IPS DF 4.7 (cell line): ENCODE data around the gene CACNA2D4.

Source experiments
- DNase-seq: peaks from one replicate; pipeline ENCODE4 v3.0.0-alpha.2; 2013; ENCODE audit warnings: low spot score; ENCODE audit errors: extremely low read depth

The CACNA2D4 gene

DNA sequence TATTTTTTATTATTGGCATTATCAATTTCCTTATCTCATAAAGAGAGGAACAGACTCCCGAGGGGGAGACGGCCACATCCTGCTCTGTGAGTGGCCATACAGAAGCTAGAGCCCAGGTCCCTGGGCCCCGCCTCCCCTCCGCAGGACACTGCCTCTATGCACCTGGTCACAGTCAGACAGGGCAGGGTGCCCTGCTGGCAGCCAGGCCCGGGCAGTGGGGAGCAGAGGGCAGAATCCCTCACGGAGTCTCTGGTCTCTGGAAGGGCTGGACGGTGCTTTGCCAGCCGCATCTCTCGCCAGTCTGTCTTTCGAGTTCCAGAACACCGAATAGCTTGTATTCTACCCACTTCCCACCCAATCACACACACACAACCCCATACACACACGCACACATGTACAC lies 16.4 kb upstream of the CACNA2D4 start:
- DNase-seq = no peak

DNA sequence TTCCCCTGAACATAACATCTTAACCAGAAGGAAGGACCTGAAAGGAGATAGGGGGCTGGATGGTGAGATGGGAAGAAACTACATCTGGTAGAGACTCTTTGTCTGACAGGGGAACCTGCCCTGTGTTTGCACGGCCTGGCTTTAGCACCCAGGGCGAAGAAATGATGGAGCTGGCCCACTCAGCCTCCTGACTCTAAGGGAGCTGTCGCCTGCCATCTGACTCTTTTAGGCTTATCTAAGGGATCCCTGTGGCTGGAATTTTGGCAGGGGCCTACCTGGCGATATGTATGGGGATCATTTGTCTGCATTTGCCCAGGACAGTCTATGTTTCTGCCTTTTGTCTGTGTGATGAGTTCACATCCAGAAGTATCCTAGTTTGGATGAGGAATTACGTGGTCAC lies 15.6 kb upstream of the CACNA2D4 start:
- DNase-seq = no peak

DNA sequence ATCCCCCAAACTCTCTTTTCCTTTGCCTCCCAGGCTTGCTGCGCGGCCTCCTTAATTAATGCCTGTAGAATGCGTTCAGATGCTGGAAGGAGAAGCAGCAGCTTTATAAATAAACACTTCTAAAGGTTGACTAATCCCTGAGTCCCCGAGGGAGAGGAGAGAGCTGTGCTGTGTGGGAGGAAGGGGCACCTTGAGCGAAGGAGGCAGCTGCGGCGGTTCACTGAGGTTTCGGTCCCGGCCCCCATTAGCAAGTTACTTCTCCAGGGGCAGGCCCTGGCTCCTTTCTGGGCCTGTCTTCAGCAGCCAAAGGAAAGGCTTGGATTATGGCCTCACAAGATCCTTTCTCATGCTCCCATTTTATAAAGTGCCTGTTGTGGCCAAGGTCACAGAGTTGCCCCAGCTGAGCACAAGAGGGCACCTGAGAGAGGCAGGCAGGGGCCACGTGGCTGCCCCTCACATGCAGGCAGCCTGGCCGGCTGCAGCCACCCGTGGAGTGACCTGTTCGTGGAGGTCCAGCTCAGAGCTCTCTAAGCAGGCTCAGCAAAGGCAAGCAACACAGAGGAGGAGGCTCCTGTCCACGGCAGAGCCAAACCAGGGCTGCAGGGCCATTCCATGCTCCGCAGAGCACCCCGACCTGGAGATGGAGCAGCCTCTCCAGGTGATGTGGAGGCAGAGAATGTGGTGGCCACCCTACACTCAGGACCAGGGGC lies 15.0 kb upstream of the CACNA2D4 start:
- no peak for DNase-seq

DNA sequence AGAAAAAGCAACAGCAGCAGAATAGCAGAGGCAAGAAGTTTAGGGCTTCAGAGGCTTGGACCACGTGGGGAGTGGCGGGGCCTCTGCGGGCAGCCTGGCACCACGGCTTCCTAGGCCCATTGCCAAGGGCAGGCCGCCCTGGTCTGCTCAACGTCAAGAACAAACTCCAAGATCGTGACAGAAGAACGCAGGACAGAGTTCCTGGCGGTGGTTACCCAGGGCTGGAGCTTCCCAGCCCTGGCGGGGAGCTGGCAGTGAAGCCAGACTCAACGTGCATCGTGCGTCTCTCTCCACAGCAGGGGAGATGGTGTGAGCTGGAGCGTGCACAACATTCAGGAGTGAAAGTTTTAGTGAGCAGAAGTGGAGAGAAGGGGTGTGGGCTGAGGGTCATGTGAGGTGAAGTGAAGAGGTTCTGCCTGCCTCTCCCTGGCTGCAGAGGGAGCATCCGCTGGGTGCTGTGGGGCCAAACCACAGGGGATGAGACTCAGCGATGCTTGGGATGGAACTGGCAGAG lies 13.9 kb upstream of the CACNA2D4 start:
- DNase-seq = no peak

DNA sequence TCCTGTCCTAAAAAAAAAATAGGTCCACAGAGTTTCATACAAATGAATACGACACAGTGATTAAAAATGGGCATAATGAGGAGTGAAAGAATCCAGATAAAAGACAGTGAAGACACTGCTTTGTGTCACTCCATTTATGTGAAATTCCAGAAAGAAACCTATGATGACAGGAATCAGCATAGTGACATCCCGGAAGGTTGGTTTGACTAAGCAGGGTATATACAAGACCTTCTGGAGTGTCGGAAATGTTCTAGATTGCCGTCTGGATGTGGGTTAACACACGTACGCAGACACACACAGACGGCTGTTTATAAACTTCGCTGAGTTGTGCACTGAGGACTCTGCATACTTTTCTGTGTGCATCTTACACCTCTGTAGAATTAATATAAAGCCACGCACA lies 13.2 kb upstream of the CACNA2D4 start:
- DNase-seq = no peak

DNA sequence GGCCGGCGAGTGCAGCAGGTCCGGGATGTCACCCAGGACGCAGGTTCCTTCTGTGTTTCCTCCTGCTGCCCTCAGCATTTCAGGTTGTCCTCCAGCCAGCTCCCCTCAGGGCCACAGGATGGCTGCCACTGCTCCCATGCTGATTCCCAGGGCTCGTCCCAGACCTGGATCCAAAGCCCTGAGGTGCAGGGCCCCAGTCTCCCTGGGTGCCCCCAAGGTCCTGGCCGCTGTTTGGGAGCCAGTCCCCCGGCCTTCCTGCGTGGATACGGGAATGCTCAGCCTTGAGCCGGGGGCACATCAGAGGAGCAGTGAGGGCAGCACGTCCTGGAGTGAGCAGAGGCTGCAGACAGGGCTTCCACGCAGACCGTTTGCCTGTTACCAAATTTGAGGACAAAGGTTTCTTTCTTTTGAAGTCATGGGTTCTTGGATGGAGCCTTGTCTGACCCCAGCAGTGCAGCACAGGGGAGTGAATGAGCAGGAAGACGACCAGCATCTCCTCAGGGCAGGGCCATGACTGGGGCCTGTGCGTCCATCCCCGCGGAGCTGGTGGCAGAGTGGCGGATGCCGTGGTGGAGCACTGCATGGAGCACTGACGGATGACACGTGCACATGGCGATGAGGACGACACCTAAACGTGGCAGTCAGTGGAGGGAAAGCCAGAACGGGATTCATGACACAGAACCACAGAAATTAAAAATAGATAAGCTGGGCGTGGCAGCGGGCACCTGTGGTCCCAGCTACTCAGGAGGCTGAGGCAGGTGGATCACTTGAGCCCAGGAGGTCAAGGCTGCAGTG lies 12.5 kb upstream of the CACNA2D4 start:
- no peak for DNase-seq

DNA sequence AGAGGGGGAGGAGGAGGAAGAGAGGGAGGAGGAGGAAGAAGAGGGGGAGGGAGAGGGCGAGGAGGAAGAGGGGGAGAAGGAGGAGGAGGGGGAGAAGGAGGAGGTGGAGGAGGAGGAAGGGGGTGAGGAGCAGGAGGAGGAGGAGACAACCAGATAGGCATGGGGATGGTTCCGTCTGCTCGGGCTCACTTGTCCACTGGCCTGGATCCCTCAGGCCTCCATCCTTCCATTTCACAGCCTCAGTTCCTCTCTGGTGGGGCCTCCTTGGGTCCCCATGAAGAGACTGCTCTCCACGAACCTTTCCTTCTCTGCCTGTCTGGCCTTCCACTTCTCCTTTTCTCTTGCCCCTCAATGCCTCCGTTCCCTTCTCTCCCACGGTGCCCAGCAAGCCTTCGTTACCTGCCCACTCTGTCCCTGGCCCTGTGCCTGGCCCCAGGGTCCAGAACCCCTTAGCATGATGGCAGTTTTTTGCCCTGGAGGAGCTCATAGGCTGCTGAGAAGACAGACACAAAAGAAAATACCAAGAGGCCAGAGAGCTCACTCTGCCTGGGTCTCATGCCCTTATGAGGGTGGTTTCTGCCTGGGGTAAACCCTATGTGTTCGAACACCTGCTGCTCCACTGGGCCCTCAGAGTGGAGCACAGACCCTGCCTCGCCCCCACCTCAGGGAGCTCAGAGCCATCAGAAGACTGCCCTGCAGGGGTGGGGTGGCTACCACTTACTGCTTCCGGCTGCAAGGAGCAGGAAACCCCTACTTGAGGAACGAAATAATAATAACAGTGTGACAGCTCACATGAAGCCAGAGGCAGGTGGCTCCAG lies 11.7 kb upstream of the CACNA2D4 start:
- no peak for DNase-seq

DNA sequence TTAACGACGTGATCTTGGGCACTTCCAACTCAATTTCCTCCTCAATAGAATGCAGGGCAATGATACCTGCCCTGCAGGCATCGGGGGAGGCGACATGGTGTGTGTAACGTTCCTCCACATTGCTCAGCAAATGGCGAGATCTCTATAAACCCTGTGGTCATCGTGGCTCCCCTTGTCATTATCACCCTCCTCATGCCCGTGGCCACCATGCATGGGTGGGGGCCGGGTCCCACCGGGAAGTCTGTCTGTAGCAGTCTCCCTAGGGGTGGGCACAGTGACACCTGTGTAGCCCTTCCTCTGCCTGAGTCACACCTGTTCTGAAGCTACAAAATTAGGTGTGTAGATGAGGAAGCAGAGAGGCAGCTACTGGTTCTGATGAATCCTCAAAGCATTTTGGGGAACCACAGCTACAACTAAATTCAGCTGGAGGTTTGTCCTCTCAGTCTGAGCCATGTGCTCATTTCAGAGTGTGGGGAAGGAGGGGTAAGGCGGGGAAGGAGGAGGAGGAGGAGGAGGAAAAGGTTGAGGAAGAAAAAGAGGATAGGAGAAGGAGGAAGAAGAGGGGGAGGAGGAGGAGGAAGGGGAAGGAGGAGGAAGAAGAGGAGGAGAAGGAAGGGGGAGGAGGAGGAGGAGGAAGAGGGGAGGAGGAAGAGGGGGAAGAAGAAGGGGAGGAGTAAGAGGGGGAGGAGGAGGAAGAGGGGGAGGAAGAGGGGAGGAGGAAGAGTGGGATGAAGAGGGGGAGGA lies 11.0 kb upstream of the CACNA2D4 start:
- DNase-seq = no peak

DNA sequence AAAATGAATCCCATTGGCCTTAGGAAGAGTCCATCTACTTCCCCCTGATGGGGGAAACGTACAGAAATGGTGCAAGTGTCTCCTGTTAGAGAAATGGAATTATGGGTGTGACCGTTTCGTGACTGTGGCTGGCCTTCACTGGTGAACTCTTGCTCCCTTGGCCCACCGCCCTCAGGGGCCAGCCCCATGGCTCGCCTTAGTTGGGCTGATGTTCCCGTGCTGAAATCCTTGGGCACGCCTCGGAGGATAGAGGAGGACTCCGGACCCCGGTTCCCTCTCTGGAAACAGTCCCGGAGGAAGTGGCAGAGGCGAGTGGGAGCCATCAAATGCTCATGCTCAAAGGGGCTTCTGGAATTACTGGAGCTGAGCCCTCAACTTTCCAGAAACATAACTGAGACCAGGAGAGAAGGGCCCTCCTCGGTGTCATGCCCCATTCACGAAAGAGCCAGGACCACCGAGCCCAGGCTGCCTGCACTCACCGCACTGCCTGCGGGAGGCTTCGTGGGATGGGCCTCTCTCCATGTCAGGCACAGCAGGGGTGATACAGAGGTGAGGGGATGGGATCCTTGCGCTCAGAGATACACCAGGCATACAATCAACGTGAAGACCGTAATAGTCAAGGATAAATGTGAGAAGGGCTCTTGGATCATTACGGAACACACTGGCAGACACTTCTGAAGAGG lies 10.1 kb upstream of the CACNA2D4 start:
- DNase-seq = no peak

DNA sequence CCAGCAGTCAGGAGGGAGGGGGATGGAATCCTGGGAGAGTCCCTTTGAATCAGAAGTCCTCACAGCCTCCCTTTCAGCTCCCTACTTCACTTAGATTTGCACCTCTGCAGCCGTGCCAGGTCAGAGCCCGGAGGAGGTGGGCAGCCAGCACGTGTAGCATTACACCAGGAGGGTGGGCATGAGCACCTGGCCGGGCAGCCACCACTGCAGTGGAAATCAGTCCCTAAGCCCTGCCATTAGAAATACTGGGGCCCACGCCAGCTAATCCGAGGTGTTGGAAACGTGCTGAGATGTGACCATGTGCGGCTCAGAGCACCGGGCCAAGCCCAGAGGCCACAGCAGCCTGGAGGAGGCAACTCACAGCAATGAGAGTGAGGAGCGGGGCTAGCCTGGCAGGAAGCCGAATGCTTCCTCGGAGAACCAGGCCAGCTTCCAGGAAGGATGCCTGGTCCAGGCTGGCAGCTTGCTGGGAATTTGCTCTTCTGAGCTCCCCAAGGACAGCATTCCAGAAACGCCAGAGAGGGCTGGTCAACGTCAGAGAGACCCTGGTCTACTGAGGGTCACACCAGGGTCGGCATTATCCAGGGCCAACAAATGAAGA lies 9.4 kb upstream of the CACNA2D4 start:
- no peak for DNase-seq

DNA sequence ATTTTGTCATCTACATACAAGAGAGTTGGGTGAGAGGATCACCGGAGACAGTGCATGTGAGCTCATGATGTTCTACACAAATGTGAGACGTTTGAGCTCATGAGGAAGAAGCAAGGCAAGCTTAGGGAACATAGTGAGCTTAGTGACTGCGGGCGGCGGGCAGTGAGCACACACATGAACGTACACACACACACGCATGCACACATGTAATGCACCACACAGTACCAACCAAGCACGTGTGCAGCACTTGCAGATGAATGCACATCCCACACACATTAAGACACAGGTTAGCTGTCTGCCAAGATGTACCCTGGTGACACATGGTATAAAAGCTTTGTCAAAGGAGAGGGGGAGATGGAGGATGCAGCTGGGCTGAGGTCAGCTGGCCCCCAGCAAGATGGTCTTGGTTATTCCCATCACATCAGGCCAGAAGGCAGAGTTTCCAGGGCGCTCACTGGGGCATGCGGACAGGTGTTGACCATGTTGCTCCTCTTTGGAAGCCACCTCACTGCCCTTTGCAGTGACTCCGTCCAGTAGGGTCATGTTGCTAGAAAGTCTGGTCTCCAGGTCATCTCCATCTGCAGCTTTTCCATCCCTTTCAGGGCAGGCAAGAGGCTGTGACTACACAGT lies 8.7 kb upstream of the CACNA2D4 start:
- no peak for DNase-seq

DNA sequence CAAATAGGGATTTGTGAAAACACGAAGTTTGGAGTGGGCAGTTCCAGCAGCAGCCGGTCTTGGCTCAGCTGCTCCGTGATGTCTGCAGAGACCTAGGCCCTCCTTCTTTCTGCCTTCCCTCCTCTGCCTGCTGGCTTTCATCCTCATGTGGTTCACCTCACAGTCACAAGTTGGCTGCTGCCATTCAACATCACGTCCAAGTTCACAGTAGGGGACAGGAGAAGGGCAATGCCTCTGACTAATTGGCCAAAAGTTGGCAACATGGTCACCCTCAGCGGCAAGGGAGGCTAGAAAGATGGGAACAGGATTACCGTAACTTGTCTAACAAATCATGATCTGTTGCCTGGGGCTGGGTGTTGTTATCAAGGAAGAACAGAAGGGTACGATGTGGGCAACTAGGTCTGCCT lies 7.8 kb upstream of the CACNA2D4 start:
- DNase-seq = no peak

DNA sequence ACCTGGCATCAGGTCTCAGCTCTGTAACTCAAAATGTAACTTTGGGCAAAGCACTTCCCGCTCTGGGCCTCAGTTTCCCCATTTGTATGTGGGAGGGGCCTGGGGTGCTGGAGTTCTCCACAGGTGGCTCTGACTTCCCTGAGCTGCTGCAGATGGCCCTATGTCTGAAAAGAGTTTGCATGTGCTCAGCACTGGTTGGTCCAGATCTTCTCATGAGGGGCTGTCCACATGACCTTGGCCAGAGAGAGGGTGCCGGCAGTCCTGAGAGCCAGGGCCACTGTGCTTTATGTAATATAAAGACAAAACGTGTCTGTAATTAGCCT lies 7.2 kb upstream of the CACNA2D4 start:
- DNase-seq = no peak

DNA sequence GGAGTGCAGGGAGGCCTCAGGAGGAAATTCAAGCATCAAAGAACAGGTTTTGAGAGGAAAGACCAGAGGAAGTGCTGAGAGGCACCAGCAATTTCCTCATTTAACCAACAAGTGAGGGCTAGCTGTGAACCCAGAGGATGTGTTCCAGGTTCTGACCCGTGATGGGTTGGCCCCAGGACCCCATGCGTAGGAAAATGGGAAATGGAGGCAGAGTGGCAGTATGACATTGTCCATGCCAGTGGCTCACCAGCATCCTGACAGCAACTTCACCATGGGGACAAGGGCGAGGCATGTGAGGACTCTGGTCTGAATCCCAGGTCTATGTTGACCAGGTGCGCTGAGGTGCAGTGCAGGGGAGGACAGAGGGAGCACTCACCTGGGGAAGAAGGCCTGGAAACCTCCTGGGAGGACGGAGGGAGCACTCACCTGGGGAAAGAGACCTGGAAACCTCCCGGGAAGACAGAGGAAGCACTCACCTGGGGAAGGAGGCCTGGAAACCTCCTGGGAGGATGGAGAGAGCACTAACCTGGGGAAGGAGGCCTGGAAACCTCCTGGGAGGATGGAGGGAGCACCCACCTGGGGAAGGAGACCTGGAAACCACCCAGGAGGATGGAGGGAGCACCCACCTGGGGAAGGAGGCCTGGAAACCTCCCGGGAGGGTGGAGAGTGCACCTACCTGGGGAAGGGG lies 6.7 kb upstream of the CACNA2D4 start:
- DNase-seq = no peak

DNA sequence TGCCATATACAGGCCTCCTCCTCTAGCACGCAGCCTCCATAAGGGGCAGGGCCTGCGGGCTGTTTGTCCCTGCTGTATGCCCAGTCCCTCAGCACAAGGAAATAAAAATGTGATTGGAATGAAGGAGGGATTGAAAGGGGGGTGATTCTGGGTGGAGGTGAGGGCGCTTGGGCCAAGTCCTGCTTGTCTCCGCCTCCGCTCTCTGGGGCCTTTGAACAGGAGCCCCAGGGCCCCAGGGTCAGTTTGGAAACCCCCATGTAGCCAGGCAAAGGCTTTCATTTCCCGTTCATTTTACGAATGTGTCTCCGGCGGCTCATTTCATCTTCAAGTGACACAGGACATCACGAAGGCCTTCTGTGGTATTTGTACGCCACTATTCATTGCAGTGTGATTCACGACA lies 4.5 kb upstream of the CACNA2D4 start:
- no peak for DNase-seq

DNA sequence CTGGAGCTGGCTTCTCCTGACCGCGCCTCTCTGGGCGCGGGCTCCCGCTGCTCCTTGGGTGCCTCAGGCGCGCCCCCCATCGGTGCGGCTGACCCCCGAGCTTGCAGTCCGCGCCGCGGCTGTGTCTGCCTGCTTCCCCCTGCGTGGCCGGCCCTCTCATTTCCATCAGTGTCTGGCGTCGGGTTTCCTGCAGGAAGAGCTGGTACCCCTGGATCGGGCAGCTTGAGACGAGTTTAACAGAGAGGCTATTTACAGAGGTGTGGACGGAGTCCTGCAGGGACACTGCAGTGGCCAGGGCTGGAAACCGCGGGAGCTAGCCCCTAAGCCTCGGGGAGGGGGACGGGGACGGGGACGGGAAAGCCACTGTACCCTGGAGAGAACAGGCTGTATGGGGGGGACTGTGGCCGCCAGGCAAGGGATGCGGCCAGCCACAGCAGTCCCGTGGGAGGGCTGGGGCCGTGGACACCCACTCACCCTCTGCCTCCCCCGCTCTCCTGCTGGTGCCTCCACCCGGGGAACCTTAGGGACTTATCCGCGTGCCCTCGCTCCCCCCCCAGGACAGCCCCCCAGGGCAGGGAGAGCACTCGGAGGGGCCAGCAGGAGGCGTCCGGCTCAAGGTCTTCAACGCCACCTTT lies 3.7 kb upstream of the CACNA2D4 start:
- no peak for DNase-seq

DNA sequence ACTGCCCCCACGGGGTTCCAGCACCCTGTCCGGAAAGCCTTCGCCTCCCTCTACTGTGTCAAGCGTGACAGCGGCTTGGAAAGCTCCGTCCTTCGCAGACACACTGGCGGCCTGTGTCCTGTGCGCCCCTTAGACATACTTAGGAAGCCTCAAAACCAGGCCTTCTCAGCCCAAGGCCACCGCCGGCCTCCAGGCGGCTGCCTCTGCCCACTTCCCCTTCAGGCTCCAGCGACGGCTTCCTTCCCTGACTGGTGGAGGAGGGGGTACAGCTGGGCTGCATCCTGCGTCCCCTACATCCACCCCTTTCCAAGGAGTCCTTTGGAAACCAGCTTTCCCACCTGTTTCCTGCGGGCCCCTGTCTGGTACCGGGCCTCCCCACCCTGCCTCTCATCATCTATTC lies 2.5 kb upstream of the CACNA2D4 start:
- no peak for DNase-seq

DNA sequence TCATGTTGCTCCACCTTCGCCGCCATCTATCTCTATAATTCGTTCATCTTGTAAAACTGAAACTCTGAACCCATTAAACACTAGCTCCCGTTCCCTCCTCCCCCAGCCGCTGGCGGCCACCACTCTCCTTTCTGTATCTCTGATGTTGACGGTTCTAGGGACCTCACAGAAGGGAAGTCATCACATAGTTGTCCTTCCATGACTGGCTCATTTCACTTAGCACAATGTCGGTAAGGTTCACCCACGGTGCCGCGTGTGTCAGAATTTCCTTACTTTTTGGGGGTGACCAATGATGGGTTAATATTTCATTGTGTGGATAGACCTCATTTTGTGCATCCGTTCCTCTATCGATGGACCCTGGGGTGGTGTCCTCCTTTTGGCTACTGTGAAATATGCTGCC lies 2.0 kb upstream of the CACNA2D4 start:
- no peak for DNase-seq

DNA sequence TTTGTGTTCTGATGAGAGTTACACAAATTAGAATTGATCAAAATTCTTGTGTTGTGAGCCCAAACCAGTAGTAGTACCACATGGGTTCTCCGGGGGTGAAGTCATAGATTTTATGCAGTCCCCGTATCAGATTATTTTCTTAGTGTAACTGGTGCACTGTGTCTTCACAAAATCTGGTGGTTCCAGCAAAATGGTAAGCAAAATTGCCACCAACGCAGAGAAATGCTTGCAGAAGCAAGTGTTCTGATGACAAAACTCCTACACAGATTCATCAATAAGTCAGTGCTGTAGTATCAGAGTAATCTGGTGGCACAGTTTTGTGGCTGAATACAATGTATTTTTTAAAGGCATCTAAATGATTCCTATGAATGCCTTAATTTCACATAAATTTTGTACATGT lies 1.3 kb upstream of the CACNA2D4 start:
- DNase-seq = no peak
